ENCODE measurements around the gene PYGO2. TPM values are rescaled to one million over a fixed set of nuclear protein-coding genes. Genes with fewer than 3 reads are reported as not detected.

Gene PYGO2
- total RNA-seq, 3 donors from 2014 or later (not counting 1 experiment from before 2014, with no cell fraction given), result 21.6 to 32.1 (median 27.5) TPM

DNA sequence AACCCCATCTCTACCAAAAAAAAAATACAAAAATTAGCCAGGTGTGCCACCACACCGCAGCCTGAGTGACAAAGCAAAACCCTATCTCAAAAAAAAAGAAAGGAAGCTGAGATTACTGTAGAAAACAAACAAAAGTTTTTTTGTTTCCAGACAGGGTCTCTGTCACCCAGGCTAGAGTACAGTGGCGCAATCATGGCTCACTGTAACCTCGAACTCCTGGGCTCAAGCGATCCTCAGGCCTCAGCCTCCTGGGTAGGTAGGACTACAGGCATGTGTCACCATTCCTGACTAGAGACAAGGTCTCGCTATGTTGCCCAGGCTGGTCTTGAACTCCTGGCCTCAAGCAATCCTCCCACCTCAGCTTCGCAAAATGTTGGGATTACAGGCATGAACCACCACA, 2.8 kb upstream of the PYGO2 start:
- intact Hi-C loops (cut with micrococcal nuclease), result no loop called here
- Mint-ChIP-seq H3K27ac (no peak overlapping the region), H3K36me3 (no peaks in the 10 kb centered on the region), H3K4me3 (no peak overlapping the region), H3K4me1 (peaks cover 23 to 41% of the 10 kb centered on the region in 2 donors), H3K9me3 (no peaks in the 10 kb centered on the region), H3K27me3 (ENCODE audit: low read depth in 2 of 2) (no peaks in the 10 kb centered on the region)
- no peaks in the 10 kb centered on the region for H3K9me3 ChIP-seq (ENCODE audit: control insufficient read depth, insufficient read depth, low read length)
- peaks cover 20% of the 10 kb centered on the region for H3K4me1 ChIP-seq (ENCODE audit: control insufficient read depth, insufficient read depth, low read length)
- no peak overlapping the region for H3K27ac ChIP-seq (ENCODE audit: low read length)
- TF ChIP-seq, protein P1, sequence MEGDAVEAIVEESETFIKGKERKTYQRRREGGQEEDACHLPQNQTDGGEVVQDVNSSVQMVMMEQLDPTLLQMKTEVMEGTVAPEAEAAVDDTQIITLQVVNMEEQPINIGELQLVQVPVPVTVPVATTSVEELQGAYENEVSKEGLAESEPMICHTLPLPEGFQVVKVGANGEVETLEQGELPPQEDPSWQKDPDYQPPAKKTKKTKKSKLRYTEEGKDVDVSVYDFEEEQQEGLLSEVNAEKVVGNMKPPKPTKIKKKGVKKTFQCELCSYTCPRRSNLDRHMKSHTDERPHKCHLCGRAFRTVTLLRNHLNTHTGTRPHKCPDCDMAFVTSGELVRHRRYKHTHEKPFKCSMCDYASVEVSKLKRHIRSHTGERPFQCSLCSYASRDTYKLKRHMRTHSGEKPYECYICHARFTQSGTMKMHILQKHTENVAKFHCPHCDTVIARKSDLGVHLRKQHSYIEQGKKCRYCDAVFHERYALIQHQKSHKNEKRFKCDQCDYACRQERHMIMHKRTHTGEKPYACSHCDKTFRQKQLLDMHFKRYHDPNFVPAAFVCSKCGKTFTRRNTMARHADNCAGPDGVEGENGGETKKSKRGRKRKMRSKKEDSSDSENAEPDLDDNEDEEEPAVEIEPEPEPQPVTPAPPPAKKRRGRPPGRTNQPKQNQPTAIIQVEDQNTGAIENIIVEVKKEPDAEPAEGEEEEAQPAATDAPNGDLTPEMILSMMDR (IDR thresholded peaks at IDR 0.05), result no peak
- 92% methylated on average over 6 of the region's 6 CpGs for WGBS (ENCODE audit: insufficient coverage)
- ATAC-seq, result no peak
- H3K4me3 ChIP-seq (ENCODE audit: low read length), result no peak overlapping the region
- peaks cover 55% of the 10 kb centered on the region for H3K36me3 ChIP-seq (ENCODE audit: control insufficient read depth, insufficient read depth, low read length)
- H3K27me3 ChIP-seq (ENCODE audit: control insufficient read depth, insufficient read depth, low read length), result no peaks in the 10 kb centered on the region
- no peak for DNase-seq

DNA sequence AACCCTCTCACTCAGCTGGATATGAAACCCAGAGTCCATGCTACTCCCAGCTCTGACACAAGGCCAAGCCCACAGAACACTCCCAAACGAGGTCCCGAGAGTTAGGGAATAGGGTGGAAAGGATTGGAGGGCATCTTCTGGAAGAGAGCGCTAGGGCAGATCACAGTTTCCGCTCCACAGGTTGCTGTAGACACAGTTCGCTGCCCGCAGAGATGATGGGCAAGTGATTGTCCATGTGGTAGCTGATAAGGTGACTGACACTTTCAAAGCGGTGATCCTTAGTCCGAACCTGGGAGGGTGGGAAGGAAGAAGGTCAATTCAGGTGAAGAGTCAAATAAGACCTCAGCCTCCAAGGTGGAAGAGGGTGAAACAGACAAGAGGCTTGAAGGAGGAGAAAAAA, 2.1 kb upstream of the PYGO2 start:
- Histone ChIP-seq H3K27ac (ENCODE audit: low read length) (no peak overlapping the region), H3K4me3 (ENCODE audit: low read length) (no peak overlapping the region), H3K27me3 (ENCODE audit: control insufficient read depth, insufficient read depth, low read length) (no peaks in the 10 kb centered on the region), H3K4me1 (ENCODE audit: control insufficient read depth, insufficient read depth, low read length) (peaks cover 20% of the 10 kb centered on the region), H3K36me3 (ENCODE audit: control insufficient read depth, insufficient read depth, low read length) (peaks cover 57% of the 10 kb centered on the region), H3K9me3 (ENCODE audit: control insufficient read depth, insufficient read depth, low read length) (no peaks in the 10 kb centered on the region)
- ATAC-seq (no peak), DNase-seq (no peak)
- peaks cover 23 to 35% of the 10 kb centered on the region in 2 donors for H3K4me1 Mint-ChIP-seq
- intact Hi-C loops (cut with micrococcal nuclease), result no loop called here
- H3K36me3 Mint-ChIP-seq, result no peaks in the 10 kb centered on the region
- WGBS (ENCODE audit: insufficient coverage), result 98% methylated on average over 8 of the region's 8 CpGs
- TF ChIP-seq, protein P1 (IDR thresholded peaks at IDR 0.05), result no peak
- no peak overlapping the region for H3K27ac Mint-ChIP-seq
- no peaks in the 10 kb centered on the region for H3K9me3 Mint-ChIP-seq
- H3K4me3 Mint-ChIP-seq, result no peak overlapping the region
- no peaks in the 10 kb centered on the region for H3K27me3 Mint-ChIP-seq (ENCODE audit: low read depth in 2 of 2)

DNA sequence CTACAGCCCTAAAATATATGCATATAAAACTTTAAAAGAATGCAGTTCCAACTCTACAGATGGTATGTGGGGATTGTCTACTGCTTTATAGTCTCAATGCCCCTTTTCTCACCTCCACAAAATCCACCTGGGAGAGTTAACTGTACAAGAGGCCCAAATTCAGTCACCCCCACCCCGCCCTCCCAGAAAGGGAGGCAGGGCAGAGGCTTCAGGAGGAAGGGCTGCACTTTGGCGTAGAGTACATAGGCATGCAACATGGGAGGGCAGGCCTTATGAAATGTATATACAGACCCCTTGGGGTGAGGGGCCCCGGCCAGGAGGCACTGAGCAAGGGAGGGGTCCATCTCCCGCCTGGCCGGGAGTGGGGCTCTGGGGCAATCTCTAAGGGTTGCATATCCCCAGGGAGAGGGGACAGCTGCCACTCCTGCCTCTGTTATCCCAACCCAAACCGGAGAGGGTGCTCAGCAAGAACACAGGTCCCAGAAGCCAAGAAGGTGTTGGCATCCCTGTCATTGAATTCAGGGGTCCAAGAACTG, 1.3 kb upstream of the PYGO2 start:
- H3K4me3 Mint-ChIP-seq, result peak overlapping the region; percentile 89
- peaks cover 55% of the 10 kb centered on the region for H3K36me3 ChIP-seq (ENCODE audit: control insufficient read depth, insufficient read depth, low read length)
- DNase-seq, result no peak
- intact Hi-C loops (cut with micrococcal nuclease), result loop anchor here (1.0 kb wide), 1 partner anchor 54 kb away; no protein-coding TSS in a partner anchor
- TF ChIP-seq, protein P1 (IDR thresholded peaks at IDR 0.05), result no peak
- no peaks in the 10 kb centered on the region for H3K36me3 Mint-ChIP-seq
- ATAC-seq, result no peak
- no peaks in the 10 kb centered on the region for H3K9me3 ChIP-seq (ENCODE audit: control insufficient read depth, insufficient read depth, low read length)
- peaks cover 18 to 29% of the 10 kb centered on the region in 2 donors for H3K4me1 Mint-ChIP-seq
- no peaks in the 10 kb centered on the region for H3K9me3 Mint-ChIP-seq
- peak overlapping the region; percentile 93 for H3K27ac ChIP-seq (ENCODE audit: low read length)
- H3K27ac Mint-ChIP-seq, result peak overlapping the region; percentile 88
- no peaks in the 10 kb centered on the region for H3K27me3 Mint-ChIP-seq (ENCODE audit: low read depth in 2 of 2)
- no peak overlapping the region for H3K4me3 ChIP-seq (ENCODE audit: low read length)
- no peaks in the 10 kb centered on the region for H3K27me3 ChIP-seq (ENCODE audit: control insufficient read depth, insufficient read depth, low read length)
- peaks cover 20% of the 10 kb centered on the region for H3K4me1 ChIP-seq (ENCODE audit: control insufficient read depth, insufficient read depth, low read length)
- 88% methylated on average over 6 of the region's 6 CpGs for WGBS (ENCODE audit: insufficient coverage)

Data from natural killer cell (primary cell).